Ectodermal cell (in vitro differentiated cells): Measurements from ENCODE around the gene RBM47.

ENCODE experiments used
- H3K27ac ChIP-seq: 2 replicates; pipeline ENCODE4 v1.7.0; 2013; ENCODE audit warnings: mild to moderate bottlenecking, low read depth, low read length; ENCODE audit not compliant: insufficient read depth, poor library complexity, severe bottlenecking
- H3K27me3 ChIP-seq: 2 replicates; pipeline ENCODE4 v1.7.0; 2013; ENCODE audit warnings: mild to moderate bottlenecking, low read length; ENCODE audit not compliant: insufficient read depth, control insufficient read depth, poor library complexity, severe bottlenecking
- H3K36me3 ChIP-seq: one replicate; pipeline ENCODE4 v1.7.0; 2013; ENCODE audit warnings: low read length; ENCODE audit not compliant: control insufficient read depth, insufficient read depth
- H3K4me1 ChIP-seq: one replicate; pipeline ENCODE4 v1.7.0; 2013; ENCODE audit warnings: low read length; ENCODE audit not compliant: control insufficient read depth, insufficient read depth
- H3K4me3 ChIP-seq: 2 replicates; pipeline ENCODE4 v1.7.0; 2013; ENCODE audit warnings: low read depth, low read length, control low read depth; ENCODE audit not compliant: insufficient read depth
- H3K9me3 ChIP-seq: 2 replicates; pipeline ENCODE4 v1.7.0; 2013; ENCODE audit warnings: mild to moderate bottlenecking, low read length, moderate library complexity; ENCODE audit not compliant: control insufficient read depth
- WGBS, 2 experiments: methylation state at CpG; one replicate each; pipeline ENCODE4 v1.1.7; 2013; ENCODE audit warnings: missing lambda C conversion rate in 2 of 2; 5-methylcytosine and 5-hydroxymethylcytosine counted together

Gene RBM47

DNA sequence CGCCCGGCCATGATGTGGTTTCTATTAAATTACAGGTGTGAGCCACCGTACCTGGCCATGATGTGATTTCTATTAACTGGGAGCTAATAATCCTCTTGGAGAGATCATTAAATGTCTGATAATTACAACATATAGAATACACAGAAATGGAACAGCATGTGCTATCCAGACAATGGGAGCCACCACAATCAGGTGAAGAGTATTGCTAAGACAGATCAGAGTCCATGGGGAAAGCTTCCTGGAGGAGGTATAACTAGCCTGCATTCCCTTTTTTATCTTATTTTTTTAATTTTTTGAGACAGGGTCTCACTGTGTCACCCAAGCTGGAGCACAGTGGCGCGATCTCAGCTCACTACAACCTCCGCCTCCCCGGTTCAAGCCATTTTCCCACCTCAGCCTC, 147.7 kb downstream of the RBM47 start:
- H3K9me3 ChIP-seq, result no peaks in the 10 kb centered on the region
- H3K27me3 ChIP-seq, result no peaks in the 10 kb centered on the region
- H3K4me3 ChIP-seq, result no peak overlapping the region
- 93 to 98% methylated on average over 7 of the region's 7 CpGs for WGBS, 2 experiments
- H3K27ac ChIP-seq, result no peak overlapping the region
- peaks cover 4% of the 10 kb centered on the region for H3K4me1 ChIP-seq
- H3K36me3 ChIP-seq, result no peaks in the 10 kb centered on the region

DNA sequence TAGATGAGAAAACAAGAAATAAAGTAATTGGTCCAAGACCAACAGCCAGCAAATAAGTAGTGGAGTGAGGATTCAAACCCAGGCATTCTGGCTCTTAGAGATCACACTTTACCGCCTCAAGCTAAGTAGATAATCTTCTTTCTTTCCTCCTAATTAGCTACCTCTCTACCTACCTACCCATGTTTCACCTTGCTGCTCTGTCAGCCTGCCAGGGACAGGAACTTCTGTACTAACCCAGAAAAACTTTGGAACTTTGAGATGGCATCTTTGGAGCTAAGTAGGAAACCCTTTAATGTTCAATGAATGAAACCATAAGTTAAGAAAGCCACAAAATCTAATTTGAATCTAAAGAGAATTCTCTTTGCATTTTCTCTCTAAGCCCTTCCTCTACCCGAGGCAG, 149.4 kb downstream of the RBM47 start:
- H3K9me3 ChIP-seq, result no peaks in the 10 kb centered on the region
- H3K4me1 ChIP-seq, result peaks cover 4% of the 10 kb centered on the region
- H3K4me3 ChIP-seq, result no peak overlapping the region
- H3K36me3 ChIP-seq, result no peaks in the 10 kb centered on the region
- 84 to 96% methylated on average over 2 of the region's 2 CpGs for WGBS, 2 experiments
- H3K27me3 ChIP-seq, result no peaks in the 10 kb centered on the region
- H3K27ac ChIP-seq, result no peak overlapping the region

DNA sequence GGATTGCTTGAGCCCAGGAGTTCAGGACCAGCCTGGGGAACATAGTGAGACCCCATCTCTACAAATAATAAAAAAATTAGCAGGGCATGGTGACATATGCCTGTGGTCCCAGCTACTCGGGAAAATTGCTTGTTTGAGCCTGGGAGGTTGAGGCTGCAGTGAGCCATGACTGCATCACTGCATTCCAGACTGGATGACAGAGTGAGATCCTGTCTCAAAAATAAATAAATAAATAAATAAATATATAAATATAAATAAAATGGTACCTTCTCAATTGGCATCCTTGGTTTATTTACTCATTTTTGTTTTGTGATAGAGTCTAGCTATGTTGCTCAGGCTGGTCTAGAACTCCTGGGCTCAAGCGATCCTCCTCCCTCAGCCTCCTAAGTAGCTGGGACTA, 150.3 kb downstream of the RBM47 start:
- 63 to 74% methylated on average over 2 of the region's 2 CpGs for WGBS, 2 experiments
- H3K9me3 ChIP-seq, result no peaks in the 10 kb centered on the region
- peaks cover 4% of the 10 kb centered on the region for H3K4me1 ChIP-seq
- H3K36me3 ChIP-seq, result no peaks in the 10 kb centered on the region
- H3K27me3 ChIP-seq, result no peaks in the 10 kb centered on the region
- no peak overlapping the region for H3K4me3 ChIP-seq
- H3K27ac ChIP-seq, result no peak overlapping the region

DNA sequence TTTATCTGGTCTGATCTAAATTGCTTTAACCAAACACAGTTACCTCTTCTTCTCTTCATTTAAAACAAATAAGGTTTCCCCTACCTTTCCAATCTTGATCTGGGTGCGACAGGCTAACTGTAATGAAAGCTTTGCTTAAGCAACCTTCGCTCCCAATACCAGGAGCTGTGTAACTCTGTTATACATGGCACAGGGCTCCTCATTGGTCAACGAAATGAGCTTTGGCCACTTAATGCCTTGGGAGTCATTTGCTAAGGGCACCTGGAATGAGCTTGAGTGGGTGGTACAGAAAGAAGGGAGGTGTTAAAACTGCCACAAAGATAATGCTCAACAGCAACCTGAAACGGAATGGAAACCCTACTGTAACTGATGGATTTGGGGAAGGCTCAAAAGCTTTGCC, 154.1 kb downstream of the RBM47 start:
- no peaks in the 10 kb centered on the region for H3K36me3 ChIP-seq
- H3K27me3 ChIP-seq, result no peaks in the 10 kb centered on the region
- no peaks in the 10 kb centered on the region for H3K4me1 ChIP-seq
- no peaks in the 10 kb centered on the region for H3K9me3 ChIP-seq
- no peak overlapping the region for H3K27ac ChIP-seq
- no peak overlapping the region for H3K4me3 ChIP-seq
- 80 to 84% methylated on average over 4 of the region's 4 CpGs for WGBS, 2 experiments

DNA sequence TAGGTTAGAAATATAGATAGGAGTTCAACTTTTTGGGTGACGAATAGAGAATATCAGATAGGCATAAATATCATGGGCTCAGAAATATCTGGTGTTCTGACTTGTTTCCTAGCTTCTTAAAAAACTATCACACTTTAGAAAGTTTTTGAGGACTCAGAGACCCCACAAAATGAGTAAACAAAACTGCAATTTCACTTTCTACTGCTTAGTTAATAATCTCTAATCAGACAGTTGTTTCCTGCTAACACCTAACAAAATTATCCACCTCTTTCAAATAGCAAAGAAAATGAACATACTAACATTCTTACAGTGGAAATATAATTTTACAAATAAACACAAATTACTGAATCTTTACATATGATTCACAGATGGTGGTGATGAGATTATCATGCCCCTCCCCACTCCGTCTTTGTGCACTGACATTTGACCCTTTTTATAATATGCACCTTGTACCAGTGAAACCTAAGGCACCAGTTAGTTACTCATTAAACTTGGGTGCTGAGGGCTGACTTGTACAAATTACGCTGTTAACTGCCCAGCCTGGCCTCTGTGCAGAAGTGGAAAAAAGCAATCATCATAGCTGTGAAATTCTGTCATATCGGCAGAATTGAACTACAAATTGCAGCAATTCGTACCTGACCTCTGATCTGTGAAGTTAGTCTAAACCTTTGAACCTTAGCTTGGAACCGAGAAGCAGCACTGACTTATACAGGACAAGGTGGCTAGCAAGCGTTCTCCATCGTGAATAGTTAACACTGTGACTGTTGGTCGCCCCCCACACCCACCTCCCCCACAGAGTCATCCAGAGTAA, 155.9 kb downstream of the RBM47 start:
- Histone ChIP-seq H3K9me3 (no peaks in the 10 kb centered on the region), H3K4me1 (no peaks in the 10 kb centered on the region), H3K36me3 (no peaks in the 10 kb centered on the region), H3K4me3 (no peak overlapping the region), H3K27ac (no peak overlapping the region), H3K27me3 (no peaks in the 10 kb centered on the region)
- 87 to 91% methylated on average over 8 to 9 of the region's 9 CpGs for WGBS, 2 experiments

DNA sequence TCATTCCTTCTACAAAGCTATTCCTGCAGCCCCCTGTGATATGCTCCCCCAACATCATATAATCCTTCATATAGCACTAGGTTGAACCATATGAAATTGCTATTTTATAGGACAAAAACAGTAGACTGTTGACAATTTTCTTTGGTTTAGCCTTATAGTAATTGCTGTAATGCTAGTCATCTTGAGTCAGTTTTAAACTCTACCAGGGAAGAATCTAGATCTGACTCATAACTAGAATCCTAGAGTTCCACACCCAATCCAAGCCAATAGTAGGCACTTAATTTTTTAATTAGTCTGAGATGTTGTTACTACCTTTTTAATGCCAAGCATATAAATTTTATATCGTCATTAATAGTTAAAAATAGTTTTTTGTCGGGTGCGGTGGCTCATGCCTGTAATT, 157.7 kb downstream of the RBM47 start:
- Histone ChIP-seq H3K4me3 (no peak overlapping the region), H3K27me3 (no peaks in the 10 kb centered on the region), H3K27ac (no peak overlapping the region), H3K9me3 (no peaks in the 10 kb centered on the region), H3K4me1 (no peaks in the 10 kb centered on the region), H3K36me3 (no peaks in the 10 kb centered on the region)
- 94 to 98% methylated on average over 3 of the region's 3 CpGs for WGBS, 2 experiments

DNA sequence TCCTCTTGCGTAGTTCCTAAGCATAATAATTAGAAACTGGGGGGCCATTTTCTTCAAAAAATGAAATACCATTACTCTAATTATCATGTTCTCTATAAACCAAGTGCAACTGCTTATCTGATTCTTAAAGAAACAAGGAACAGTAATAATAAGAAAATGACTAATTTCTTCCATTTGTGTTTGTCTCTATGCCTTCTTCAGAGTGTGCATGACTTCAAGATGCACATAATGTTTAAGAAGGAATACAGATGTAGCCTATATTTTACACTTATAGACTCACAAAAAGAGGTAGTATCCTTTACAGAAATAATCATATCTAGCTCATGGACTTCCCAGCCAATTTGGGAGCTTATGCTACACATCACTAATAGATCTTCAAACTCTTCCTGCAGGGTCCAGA, 162.9 kb downstream of the RBM47 start:
- 100% methylated on average over 1 of the region's 1 CpG; no CpG with 5 or more reads in 1 of the 2 experiments for WGBS, 2 experiments
- Histone ChIP-seq H3K4me3 (no peak overlapping the region), H3K9me3 (no peaks in the 10 kb centered on the region), H3K27me3 (no peaks in the 10 kb centered on the region), H3K4me1 (no peaks in the 10 kb centered on the region), H3K27ac (no peak overlapping the region), H3K36me3 (no peaks in the 10 kb centered on the region)

DNA sequence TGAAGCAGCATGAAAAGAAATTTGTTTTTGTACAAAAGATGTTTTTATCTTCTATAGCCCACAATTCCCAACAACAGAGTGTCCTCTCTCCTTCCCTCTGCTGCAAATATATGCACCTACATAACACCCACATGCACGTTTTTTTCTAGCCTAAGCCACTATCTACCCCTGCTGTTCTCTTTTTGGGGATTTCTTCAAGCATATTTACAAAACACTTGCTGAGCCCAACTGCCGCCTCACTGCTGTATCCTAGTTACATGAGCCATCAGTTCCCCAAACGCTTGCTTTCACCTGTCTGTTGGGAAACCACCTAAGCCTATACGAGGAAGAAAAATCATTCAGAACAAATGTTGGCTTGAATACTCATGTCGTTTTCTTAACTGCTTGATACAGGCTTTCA, 167.3 kb downstream of the RBM47 start:
- no peak overlapping the region for H3K4me3 ChIP-seq
- WGBS, 2 experiments, result 44 to 58% methylated on average over 5 of the region's 5 CpGs

DNA sequence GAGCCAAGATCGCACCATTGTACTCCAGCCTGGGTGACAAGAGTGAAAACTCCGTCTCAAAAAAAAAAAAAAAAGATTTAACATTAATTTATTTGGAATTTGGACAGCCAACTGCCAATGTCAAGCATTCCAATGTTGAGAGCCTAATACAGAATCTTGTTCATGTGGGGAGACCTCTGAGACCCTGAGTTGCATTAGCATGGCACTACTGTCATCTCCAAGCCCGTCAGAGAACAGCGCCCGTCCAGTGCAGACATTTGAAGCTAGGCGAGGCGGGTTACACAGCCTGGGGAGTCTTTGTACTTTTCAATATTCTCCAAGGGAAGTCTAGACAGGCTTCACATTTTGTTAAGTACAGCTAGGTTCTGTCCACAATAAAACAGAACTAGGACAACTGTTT, 167.8 kb downstream of the RBM47 start:
- no peaks in the 10 kb centered on the region for H3K36me3 ChIP-seq
- no peak overlapping the region for H3K4me3 ChIP-seq
- no peak overlapping the region for H3K27ac ChIP-seq
- 90 to 93% methylated on average over 6 to 7 of the region's 7 CpGs for WGBS, 2 experiments
- H3K27me3 ChIP-seq, result no peaks in the 10 kb centered on the region
- H3K4me1 ChIP-seq, result no peaks in the 10 kb centered on the region
- H3K9me3 ChIP-seq, result no peaks in the 10 kb centered on the region

More for the DNA sequence above, 167.3 kb downstream of the RBM47 start:
- H3K9me3 ChIP-seq, result no peaks in the 10 kb centered on the region
- H3K27ac ChIP-seq, result no peak overlapping the region
- H3K4me1 ChIP-seq, result no peaks in the 10 kb centered on the region
- no peaks in the 10 kb centered on the region for H3K27me3 ChIP-seq
- H3K36me3 ChIP-seq, result no peaks in the 10 kb centered on the region

DNA sequence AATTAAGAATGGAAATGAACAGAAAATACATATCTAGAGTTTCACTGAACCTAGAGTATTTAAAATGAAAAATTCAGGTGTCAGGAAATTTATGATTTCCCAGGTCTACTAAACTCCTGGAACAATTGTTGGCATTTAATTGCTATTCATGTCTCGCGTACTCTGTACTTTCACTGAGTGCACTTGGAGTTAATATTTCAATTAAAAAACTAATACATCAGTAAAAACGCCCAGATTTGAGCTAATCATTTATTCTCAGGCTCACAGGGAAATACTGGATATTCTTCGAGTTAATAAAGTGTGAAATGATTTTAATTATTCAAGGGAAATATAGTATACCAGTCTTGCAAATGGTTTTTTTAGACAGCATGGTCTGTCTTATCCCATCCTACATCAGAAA, 168.6 kb downstream of the RBM47 start:
- no peaks in the 10 kb centered on the region for H3K36me3 ChIP-seq
- H3K27me3 ChIP-seq, result no peaks in the 10 kb centered on the region
- WGBS, 2 experiments, result 93 to 100% methylated on average over 2 to 4 of the region's 4 CpGs
- H3K9me3 ChIP-seq, result no peaks in the 10 kb centered on the region
- no peaks in the 10 kb centered on the region for H3K4me1 ChIP-seq
- H3K4me3 ChIP-seq, result no peak overlapping the region
- H3K27ac ChIP-seq, result no peak overlapping the region
